Prostate gland (tissue), 2 donors: ENCODE data around the gene HECW1.

ENCODE experiments used
- CTCF ChIP-seq, 4 experiments: fragments of 200-600 bp in 2 of 4; fragments of 450-650 bp in 2 of 4; sonication (generic) in 2 of 4; IDR thresholded peaks; 1 replicate in 3 of 4; 2 replicates in 1 of 4; pipeline ENCODE4 v1.5.1; 2016 to 2019; ENCODE audit warnings: antibody characterized with exemption in 4 of 4, mild to moderate bottlenecking in 2 of 4, moderate library complexity in 2 of 4
- POLR2AphosphoS5 ChIP-seq: sonication (generic); formaldehyde crosslinking; IDR thresholded peaks from one replicate; pipeline ENCODE4 v1.6.1; 2017; ENCODE audit warnings: antibody characterized with exemption

GRCh38 chr7:43463401-43463980, 351.0 kb downstream of the HECW1 start:
- TF ChIP-seq CTCF (IDR thresholded peaks at IDR 0.05) (no peak), POLR2AphosphoS5 (no peak)
